Activated CD8-positive, alpha-beta memory T cell treated with anti-CD3 and anti-CD28 coated beads for 4 hours (primary cell): ENCODE results near the gene SKIDA1.

ENCODE experiments used
- DNase-seq, 2 donors: peaks; one replicate each; pipeline ENCODE4 v3.0.0-alpha.2; 2020; ENCODE audit warnings: low read depth in 2 of 2

SKIDA1 gene

GRCh38 chr10:21529032-21529910 is 3.8 kb upstream of the SKIDA1 start:
- DNase-seq, result no peak

- no peak for DNase-seq
Observed at GRCh38 chr10:21528236-21529031, 3.0 kb upstream of the SKIDA1 start.

GRCh38 chr10:21527598-21528235 is 2.2 kb upstream of the SKIDA1 start:
- no peak for DNase-seq

GRCh38 chr10:21526860-21527597 is 1.5 kb upstream of the SKIDA1 start:
- DNase-seq, result no peak

- no peak for DNase-seq
Observed at GRCh38 chr10:21526188-21526859, 842 bp upstream of the SKIDA1 start.

- no peak for DNase-seq
Observed at GRCh38 chr10:21524526-21525366, 736 bp downstream of the SKIDA1 start.

GRCh38 chr10:21524131-21524525 is 1.4 kb downstream of the SKIDA1 start:
- DNase-seq, result no peak

GRCh38 chr10:21523557-21524008 is 1.9 kb downstream of the SKIDA1 start:
- no peak for DNase-seq

- DNase-seq, result no peak
Observed at GRCh38 chr10:21522631-21523406, 2.7 kb downstream of the SKIDA1 start.

GRCh38 chr10:21521751-21522533 is 3.5 kb downstream of the SKIDA1 start:
- no peak for DNase-seq

GRCh38 chr10:21520949-21521348 is 4.5 kb downstream of the SKIDA1 start:
- no peak for DNase-seq

GRCh38 chr10:21520509-21520908 is 5.0 kb downstream of the SKIDA1 start:
- DNase-seq, result no peak

GRCh38 chr10:21519941-21520436 is 5.5 kb downstream of the SKIDA1 start:
- no peak for DNase-seq

GRCh38 chr10:21519397-21519933 is 6.0 kb downstream of the SKIDA1 start:
- no peak for DNase-seq

GRCh38 chr10:21518641-21519396 is 6.7 kb downstream of the SKIDA1 start:
- DNase-seq, result no peak

GRCh38 chr10:21518149-21518640 is 7.3 kb downstream of the SKIDA1 start:
- DNase-seq, result no peak
